Prostate gland (tissue), 2 donors: Measurements from ENCODE around the gene SLC28A1. TPM values are rescaled to one million over a fixed set of nuclear protein-coding genes. Genes with fewer than 3 reads are reported as not detected.
"Not testable (repeated sequence)": the region's sequence is repeated elsewhere in the genome, so short reads cannot be mapped to it uniquely, and the experiment has no call there.

Source experiments
- DNase-seq: peaks from one replicate; pipeline ENCODE4 v3.0.0-alpha.2; 2019; ENCODE audit warnings: low spot score
- H3K27ac ChIP-seq, 2 donors: fragments of 200-600 bp; sonication (generic); 2 replicates each; pipeline ENCODE4 v1.5.1; 2017 to 2019
- H3K27me3 ChIP-seq: fragments of 200-600 bp; sonication (generic); replicated peaks from 2 replicates; pipeline ENCODE4 v1.5.1; 2019; ENCODE audit not compliant: insufficient read depth
- H3K36me3 ChIP-seq, 2 donors: fragments of 200-600 bp; sonication (generic); 1 replicate in 1 of 2; 2 replicates in 1 of 2; pipeline versions ENCODE4 v1.5.1 to v1.8.1; 2017 to 2019
- H3K4me1 ChIP-seq: fragments of 200-600 bp; sonication (generic); replicated peaks from 2 replicates; pipeline ENCODE4 v1.5.1; 2019
- H3K4me3 ChIP-seq, 2 donors: fragments of 200-600 bp; sonication (generic); 2 replicates each; pipeline ENCODE4 v1.5.1; 2017 to 2019
- H3K9me3 ChIP-seq: fragments of 200-600 bp; sonication (generic); 2 replicates; pipeline ENCODE4 v1.5.1; 2017
- POLR2A ChIP-seq: fragments of 450-650 bp; IDR thresholded peaks from one replicate; pipeline ENCODE4 v1.6.1; 2016; ENCODE audit warnings: antibody characterized with exemption, mild to moderate bottlenecking
- POLR2AphosphoS5 ChIP-seq: sonication (generic); formaldehyde crosslinking; IDR thresholded peaks from one replicate; pipeline ENCODE4 v1.6.1; 2017; ENCODE audit warnings: antibody characterized with exemption
- WGBS: methylation state at CpG from one replicate; pipeline ENCODE4 v1.1.5; 2018; 5-methylcytosine and 5-hydroxymethylcytosine counted together
- intact Hi-C: fragments of 100-400 bp; cut with DNase I; formaldehyde crosslinking; loops from one replicate; pipeline ENCODE4 v1.14.2; 2022
- total RNA-seq, 2 donors: library from RNA; depleted of rRNA; stranded (reverse); fragments of >200 nt; gene quantifications; one replicate each; pipeline ENCODE4 v1.1.0, GENCODE V29; 2016
- TF ChIP-seq, protein P1 (sequence below), 4 experiments: fragments of 200-600 bp in 2 of 4; fragments of 450-650 bp in 2 of 4; sonication (generic) in 2 of 4; IDR thresholded peaks; 1 replicate in 3 of 4; 2 replicates in 1 of 4; pipeline ENCODE4 v1.5.1; 2016 to 2019; ENCODE audit warnings: antibody characterized with exemption in 4 of 4, mild to moderate bottlenecking in 2 of 4, moderate library complexity in 2 of 4

The SLC28A1 gene
- total RNA-seq, 2 donors from 2014 or later: not detected

DNA sequence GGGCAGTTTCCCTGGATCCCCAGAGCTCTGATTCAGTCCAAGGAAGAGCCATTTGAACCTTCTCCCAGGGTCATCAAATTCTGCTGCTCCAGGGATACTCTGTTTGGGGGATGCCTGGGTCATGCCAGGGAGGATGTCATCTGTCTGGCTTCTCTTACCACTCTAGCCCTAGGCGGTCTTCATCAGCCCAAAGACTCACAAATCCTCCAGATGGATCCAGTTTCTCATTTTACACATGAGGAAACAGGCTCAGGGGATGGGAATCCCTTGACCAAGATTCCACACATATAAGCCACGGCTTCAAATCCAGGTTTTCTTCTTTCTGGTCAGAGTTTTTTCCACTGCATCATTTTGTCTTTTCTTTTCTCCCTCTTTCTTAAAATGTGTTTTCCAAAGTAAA, 36.7 kb downstream of the SLC28A1 start:
- 87% methylated on average over 2 of the region's 2 CpGs for WGBS
- intact Hi-C loops: no loop called here

DNA sequence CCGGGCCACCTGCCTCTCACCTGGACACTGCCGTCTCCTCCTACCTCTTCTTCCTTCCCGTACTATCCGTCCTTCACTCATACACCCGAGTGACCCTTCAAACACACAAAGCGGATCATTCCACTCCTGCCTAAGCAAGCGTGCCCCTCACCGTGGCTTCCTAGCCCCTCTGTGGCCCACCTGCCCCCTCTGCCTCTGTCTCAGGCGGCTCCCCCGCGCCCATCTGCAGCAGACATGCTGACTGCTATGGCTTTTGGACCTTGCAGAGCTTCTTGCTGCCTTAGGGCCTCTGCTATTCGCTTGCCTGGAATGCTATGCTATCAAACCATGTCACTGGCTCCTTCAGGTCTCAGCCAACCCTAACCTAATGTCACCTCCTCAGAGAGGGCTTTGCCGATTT, 38.1 kb downstream of the SLC28A1 start:
- 90% methylated on average over 13 of the region's 13 CpGs for WGBS

More for the DNA sequence above, 36.7 kb downstream of the SLC28A1 start:
- TF ChIP-seq POLR2A: no peak
- TF ChIP-seq, protein P1, sequence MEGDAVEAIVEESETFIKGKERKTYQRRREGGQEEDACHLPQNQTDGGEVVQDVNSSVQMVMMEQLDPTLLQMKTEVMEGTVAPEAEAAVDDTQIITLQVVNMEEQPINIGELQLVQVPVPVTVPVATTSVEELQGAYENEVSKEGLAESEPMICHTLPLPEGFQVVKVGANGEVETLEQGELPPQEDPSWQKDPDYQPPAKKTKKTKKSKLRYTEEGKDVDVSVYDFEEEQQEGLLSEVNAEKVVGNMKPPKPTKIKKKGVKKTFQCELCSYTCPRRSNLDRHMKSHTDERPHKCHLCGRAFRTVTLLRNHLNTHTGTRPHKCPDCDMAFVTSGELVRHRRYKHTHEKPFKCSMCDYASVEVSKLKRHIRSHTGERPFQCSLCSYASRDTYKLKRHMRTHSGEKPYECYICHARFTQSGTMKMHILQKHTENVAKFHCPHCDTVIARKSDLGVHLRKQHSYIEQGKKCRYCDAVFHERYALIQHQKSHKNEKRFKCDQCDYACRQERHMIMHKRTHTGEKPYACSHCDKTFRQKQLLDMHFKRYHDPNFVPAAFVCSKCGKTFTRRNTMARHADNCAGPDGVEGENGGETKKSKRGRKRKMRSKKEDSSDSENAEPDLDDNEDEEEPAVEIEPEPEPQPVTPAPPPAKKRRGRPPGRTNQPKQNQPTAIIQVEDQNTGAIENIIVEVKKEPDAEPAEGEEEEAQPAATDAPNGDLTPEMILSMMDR (IDR thresholded peaks at IDR 0.05): no peak
- TF ChIP-seq POLR2AphosphoS5: no peak
- Histone ChIP-seq H3K4me1 (no peaks in the 10 kb centered on the region), H3K4me3 (no peak overlapping the region), H3K36me3 (no peaks in the 10 kb centered on the region), H3K27me3 (no peaks in the 10 kb centered on the region), H3K27ac (no peak overlapping the region), H3K9me3 (no peaks in the 10 kb centered on the region)
- no peak for DNase-seq

DNA sequence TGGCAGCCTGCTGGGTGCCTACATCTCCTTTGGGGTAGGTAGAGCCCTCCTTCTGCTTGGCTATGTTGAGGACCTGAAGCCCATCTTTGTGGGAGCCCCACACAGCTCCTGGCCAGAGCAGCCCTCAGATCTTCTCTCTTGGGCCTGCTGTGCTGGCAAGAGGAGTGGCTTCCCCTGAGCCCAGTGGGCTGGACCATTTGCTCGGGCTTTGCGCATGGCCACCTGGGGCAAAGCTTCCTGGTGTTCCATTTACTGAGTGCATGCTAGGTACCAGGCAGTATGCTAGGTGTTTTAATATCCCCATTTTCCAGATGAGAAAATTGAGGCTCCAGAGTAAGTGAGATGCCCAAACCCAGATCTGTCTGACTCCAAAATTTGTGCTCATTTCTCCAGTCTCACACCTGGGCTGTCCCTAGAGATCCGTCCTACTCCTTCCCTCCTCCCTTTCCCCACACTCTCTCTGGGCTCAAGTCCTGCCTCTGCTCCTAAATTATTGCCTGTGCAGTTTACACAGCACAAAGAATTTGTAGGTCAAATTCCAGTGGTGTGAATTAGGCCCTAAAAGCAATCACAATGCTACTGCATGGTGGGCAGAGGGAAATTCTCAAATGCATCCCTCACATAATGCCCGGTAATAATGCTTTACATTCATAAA, 39.7 kb downstream of the SLC28A1 start:
- intact Hi-C loops: no loop called here
- TF ChIP-seq POLR2A: no peak
- TF ChIP-seq, protein P1 (IDR thresholded peaks at IDR 0.05): no peak
- TF ChIP-seq POLR2AphosphoS5: no peak

More for the DNA sequence above, 38.1 kb downstream of the SLC28A1 start:
- Histone ChIP-seq H3K27ac (no peak overlapping the region), H3K4me1 (no peaks in the 10 kb centered on the region), H3K4me3 (no peak overlapping the region), H3K36me3 (no peaks in the 10 kb centered on the region), H3K27me3 (no peaks in the 10 kb centered on the region), H3K9me3 (no peaks in the 10 kb centered on the region)
- DNase-seq: no peak
- TF ChIP-seq POLR2AphosphoS5 (no peak), POLR2A (no peak)
- TF ChIP-seq, protein P1 (IDR thresholded peaks at IDR 0.05): no peak
- intact Hi-C loops: no loop called here

GRCh38 chr15:84924821-84925569, 40.5 kb downstream of the SLC28A1 start:
- intact Hi-C loops: loop anchor here (5.0 kb wide), 1 partner anchor 338 kb away; no protein-coding TSS in a partner anchor
- DNase-seq, H3K27ac ChIP-seq: not testable (repeated sequence)

More for the DNA sequence above, 39.7 kb downstream of the SLC28A1 start:
- H3K27ac ChIP-seq: no peak overlapping the region
- no peaks in the 10 kb centered on the region for H3K27me3 ChIP-seq
- no peaks in the 10 kb centered on the region for H3K9me3 ChIP-seq
- WGBS: 50% methylated on average over 4 of the region's 4 CpGs
- no peaks in the 10 kb centered on the region for H3K4me1 ChIP-seq
- no peaks in the 10 kb centered on the region for H3K36me3 ChIP-seq
- no peak for DNase-seq
- H3K4me3 ChIP-seq: no peak overlapping the region

DNA sequence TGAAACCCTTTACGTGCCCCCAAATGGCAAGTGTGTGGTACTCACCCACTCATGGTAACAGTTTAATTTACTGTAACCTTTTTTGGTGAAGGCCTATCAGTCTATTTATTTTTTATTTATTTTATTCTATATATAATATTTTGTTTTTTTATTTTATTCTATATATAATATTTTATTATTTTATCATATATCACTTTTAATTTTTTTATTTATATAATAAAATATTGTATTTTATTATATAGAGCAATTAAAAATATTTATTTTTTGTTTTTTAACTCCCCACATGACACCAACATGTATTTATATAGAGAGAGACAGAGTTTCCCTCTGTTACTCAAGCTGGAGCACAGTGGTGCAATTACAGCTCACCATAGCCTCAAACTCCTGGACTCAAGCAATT, 41.4 kb downstream of the SLC28A1 start:
- H3K4me1 ChIP-seq: no peaks in the 10 kb centered on the region
- TF ChIP-seq, protein P1 (IDR thresholded peaks at IDR 0.05): no peak
- TF ChIP-seq POLR2A (no peak), POLR2AphosphoS5 (no peak)
- no peak for DNase-seq
- intact Hi-C loops: loop anchor here (5.0 kb wide), 1 partner anchor 339 kb away; no protein-coding TSS in a partner anchor
- H3K9me3 ChIP-seq: no peaks in the 10 kb centered on the region
- H3K27ac ChIP-seq: no peak overlapping the region
- no peak overlapping the region for H3K4me3 ChIP-seq
- H3K36me3 ChIP-seq: no peaks in the 10 kb centered on the region
- no peaks in the 10 kb centered on the region for H3K27me3 ChIP-seq
- 98% methylated on average over 1 of the region's 1 CpG for WGBS

More at GRCh38 chr15:84924821-84925569, 40.5 kb downstream of the SLC28A1 start:
- H3K4me1 ChIP-seq, H3K36me3 ChIP-seq, H3K4me3 ChIP-seq, H3K9me3 ChIP-seq, H3K27me3 ChIP-seq: not testable (repeated sequence)
- WGBS: 69% methylated on average over 17 of the region's 17 CpGs
